Measurements from ENCODE around the gene MARS1. TPM values are rescaled to one million over a fixed set of nuclear protein-coding genes. Genes with fewer than 3 reads are reported as not detected.
"Not testable (repeated sequence)": the region's sequence is repeated elsewhere in the genome, so short reads cannot be mapped to it uniquely, and the experiment has no call there.

MARS1 gene
- 220 and 246 TPM in 2 replicates for total RNA-seq (2014; rRNA removed; shearing (Covaris generic))

DNA sequence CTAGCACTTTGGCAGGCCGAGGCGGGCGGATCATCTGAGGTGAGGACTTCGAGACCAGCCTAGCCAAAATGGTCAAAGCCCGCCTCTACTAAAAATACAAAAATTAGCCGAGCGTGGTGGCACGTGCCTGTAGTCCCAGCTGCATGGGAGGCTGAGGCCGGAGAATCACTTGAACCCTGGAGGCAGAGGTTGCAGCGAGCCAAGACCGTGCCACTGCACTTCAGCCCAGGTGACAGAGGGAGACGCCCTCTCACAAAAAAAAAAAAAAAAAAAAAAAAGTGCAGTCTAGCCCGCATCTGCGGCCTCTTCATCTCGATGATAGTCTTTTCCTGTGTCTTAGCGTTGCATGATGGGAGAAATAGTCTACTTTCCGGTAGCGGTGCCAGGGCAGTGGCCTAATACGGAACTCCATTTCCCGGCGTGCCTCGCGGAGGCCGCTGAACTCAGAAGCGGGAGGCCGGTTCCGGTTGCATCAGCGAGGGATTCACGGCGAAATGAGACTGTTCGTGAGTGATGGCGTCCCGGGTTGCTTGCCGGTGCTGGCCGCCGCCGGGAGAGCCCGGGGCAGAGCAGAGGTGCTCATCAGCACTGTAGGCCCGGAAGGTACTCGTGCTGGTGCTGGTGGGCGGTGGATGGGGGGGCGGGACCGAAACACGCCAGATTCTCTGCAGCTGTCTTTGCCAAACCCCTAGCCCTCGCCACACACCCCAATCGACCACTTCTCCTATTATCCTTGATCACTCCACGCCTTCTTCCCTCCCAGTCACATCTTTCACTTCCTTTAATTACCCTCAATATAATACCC lies at the start of gene MARS1:
Gene MARS1, plus strand, starts transcription at position 472 of the 805 bp plus-strand sequence. Its CDS starts 23 bp downstream, at position 495.
- in situ Hi-C loops (cut with HindIII; ENCODE audit: low sequenced_read_pairs) = no loop called here
- peak; percentile 98 for DNase-seq (ENCODE audit: low spot score)

GRCh38 chr12:57438400-57438799 lies 49.5 kb upstream of the MARS1 start:
- in situ Hi-C loops (cut with HindIII; ENCODE audit: low sequenced_read_pairs) = no loop called here
- no peak for DNase-seq (ENCODE audit: low spot score)

- no peak for DNase-seq (ENCODE audit: low spot score)
- in situ Hi-C loops (cut with HindIII; ENCODE audit: low sequenced_read_pairs) = no loop called here
Measured at GRCh38 chr12:57439762-57440266, 48.1 kb upstream of the MARS1 start.

- in situ Hi-C loops (cut with HindIII; ENCODE audit: low sequenced_read_pairs); DNase-seq (ENCODE audit: low spot score): not testable (repeated sequence)
Measured at GRCh38 chr12:57441393-57441792, 46.5 kb upstream of the MARS1 start.

DNA sequence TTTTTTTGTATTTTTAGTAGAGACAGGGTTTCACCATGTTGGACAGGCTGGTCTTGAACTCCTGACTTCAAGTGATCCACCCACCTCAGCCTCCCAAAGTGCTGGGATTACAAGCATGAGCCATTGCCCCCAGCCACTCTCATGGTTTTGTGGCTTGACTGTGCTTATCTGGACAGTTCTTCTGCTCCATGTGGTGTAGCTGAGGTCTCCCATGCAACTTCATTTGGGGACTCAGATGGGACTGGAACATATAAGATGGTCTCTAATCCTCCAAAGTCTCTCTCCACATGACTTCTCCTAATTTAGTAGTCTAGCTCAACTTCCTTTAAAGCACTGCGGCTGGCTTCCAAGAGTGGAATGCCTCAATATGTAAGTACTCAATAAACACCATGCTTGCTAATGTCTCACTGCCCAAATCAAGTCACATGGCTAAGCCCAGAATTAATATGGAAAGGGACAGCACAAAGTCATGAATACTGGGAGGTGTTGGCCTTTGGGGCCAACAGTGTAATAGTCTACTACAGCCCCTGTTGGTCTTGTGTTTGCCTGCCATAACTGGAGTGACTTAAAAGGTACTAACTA lies 45.9 kb upstream of the MARS1 start:
- no peak for DNase-seq (ENCODE audit: low spot score)
- in situ Hi-C loops (cut with HindIII; ENCODE audit: low sequenced_read_pairs) = no loop called here

GRCh38 chr12:57444337-57444736 lies 43.5 kb upstream of the MARS1 start:
- in situ Hi-C loops (cut with HindIII; ENCODE audit: low sequenced_read_pairs); DNase-seq (ENCODE audit: low spot score): not testable (repeated sequence)

- in situ Hi-C loops (cut with HindIII; ENCODE audit: low sequenced_read_pairs) = no loop called here
Measured at GRCh38 chr12:57444744-57445143, 43.1 kb upstream of the MARS1 start.

DNA sequence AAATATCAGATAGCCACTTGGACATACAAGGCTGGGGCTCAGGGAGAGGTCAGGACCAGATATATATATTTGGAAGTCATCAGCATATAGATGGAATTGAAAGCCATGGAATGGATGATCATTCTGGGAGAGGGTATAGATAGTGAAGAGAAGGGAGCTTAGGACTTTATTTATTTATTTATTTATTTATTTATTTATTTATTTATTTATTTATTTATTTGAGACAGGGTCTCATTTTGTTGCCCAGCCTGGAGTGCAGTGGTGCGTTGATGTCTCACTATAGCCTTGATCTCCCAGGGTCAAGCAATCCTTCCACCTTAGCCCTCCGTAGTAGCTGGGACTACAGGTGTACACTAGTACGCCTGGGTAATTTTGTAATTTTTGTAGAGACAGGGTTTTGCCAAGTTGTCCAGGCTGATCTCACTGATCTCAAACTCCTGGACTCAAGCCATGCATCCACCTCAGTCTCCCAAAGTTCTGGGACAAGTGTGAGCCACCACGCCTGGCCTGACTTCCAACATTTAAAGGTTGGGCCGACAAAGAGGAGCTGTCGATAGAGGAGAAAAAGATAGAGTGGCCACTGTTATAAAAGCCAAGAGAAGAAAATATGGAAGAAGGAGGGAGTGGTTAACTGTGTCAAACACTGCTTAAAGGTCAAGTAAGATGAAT lies 41.4 kb upstream of the MARS1 start:
- in situ Hi-C loops (cut with HindIII; ENCODE audit: low sequenced_read_pairs) = no loop called here
- DNase-seq (ENCODE audit: low spot score) = no peak

More at GRCh38 chr12:57444744-57445143, 43.1 kb upstream of the MARS1 start:
- no peak for DNase-seq (ENCODE audit: low spot score)

DNA sequence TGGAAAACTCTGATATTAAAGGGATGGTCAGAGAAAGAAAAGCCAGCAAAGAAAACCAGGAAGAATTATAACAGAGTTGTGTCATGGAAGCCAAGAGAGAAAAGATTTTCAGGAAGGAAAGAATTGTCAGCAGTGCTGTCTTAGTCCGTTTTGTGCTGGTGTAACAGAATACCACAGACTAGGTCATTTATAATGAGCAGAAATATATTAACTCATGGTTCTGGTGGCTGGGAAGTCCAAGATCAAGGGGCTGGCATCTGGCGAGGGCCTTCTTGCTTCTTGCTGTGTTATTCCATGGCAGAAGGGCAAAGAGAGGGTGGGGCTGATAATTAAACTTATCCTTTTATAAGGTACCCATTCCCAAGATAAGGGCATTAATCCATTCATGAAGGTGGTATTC lies 39.2 kb upstream of the MARS1 start:
- no peak for DNase-seq (ENCODE audit: low spot score)
- in situ Hi-C loops (cut with HindIII; ENCODE audit: low sequenced_read_pairs) = no loop called here

DNA sequence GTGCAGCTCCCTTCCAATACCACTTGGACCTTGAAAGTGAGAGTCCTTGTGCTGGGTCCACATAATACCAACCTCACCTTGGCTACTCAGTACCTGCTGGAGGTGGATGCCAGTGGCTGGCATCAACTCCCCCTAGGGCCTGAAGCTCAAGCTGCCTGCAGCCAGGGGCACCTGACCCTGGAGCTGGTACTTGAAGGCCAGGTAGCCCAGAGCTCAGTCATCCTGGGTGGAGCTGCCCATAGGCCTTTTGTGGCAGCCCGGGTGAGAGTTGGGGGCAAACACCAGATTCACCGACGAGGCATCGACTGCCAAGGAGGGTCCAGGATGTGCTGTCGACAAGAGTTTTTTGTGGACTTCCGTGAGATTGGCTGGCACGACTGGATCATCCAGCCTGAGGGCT lies 38.5 kb upstream of the MARS1 start:
- in situ Hi-C loops (cut with HindIII; ENCODE audit: low sequenced_read_pairs) = no loop called here
- no peak for DNase-seq (ENCODE audit: low spot score)

DNA sequence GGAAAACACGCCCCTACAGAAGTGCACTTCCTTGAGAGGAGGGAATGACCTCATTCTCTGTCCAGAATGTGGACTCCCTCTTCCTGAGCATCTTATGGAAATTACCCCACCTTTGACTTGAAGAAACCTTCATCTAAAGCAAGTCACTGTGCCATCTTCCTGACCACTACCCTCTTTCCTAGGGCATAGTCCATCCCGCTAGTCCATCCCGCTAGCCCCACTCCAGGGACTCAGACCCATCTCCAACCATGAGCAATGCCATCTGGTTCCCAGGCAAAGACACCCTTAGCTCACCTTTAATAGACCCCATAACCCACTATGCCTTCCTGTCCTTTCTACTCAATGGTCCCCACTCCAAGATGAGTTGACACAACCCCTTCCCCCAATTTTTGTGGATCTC lies 37.8 kb upstream of the MARS1 start:
- in situ Hi-C loops (cut with HindIII; ENCODE audit: low sequenced_read_pairs) = no loop called here
- no peak for DNase-seq (ENCODE audit: low spot score)

DNA sequence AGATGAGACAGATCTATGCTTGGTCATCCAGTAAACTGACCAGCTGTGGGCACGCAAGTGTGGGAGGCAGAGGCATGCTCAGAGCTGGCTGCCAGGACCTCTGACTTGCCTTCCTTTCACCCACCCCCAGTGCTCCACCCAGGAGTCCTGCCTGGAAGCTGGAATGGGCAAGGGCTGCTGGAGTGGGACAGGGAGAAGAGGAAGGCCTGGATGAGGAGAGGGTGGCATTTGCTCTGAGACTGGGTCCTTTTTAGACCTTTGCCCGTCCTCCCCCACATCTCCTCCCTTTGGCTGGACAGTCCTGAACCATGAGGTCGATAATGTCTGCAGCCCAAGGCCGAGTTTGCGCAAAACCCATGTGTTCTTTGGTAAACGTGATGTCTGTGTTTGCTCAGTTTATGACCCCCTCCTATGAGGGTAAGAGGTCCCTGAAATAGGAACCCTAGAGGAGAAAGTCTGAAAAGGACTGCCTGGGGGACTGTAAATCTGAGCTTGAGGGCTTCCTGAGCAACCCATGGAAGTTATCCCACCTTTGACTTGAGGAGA lies 36.6 kb upstream of the MARS1 start:
- no peak for DNase-seq (ENCODE audit: low spot score)
- in situ Hi-C loops (cut with HindIII; ENCODE audit: low sequenced_read_pairs) = no loop called here

DNA sequence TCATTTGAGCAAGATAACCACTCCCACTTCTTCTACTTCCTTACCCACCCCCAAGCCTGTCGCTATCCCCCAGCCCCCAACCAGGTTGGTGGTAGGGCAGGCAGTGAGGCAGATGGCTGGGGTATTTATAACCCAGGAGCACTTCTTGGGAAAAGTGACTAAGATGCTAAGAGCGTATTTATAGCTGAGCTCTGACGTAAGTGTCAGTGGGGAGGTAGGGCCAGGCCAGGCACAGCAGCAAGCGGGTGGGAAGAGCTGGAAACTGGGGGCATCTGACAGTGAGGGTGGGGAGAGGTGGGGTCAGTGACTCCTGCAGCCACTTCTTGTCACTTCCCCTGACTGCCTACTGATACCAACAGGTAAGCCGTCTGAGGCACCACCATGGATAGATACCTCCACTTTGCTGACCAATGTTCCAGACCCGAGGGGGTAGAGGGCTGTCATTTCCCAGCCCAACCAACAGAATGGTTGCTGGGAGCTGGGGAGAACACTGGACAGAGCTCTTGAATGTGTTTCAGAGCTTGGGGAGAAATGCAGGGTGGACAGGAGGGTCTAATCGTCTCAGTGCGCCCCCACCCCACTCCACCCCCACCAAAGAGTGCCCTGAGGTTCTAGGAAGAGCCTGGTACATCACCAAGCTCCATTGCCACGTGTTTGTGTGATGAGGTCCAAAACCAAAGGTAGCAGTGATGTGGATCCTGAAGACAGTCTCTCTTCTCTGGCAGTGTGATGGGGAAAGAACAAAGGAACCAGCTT lies 35.5 kb upstream of the MARS1 start:
- in situ Hi-C loops (cut with HindIII; ENCODE audit: low sequenced_read_pairs) = no loop called here
- peak; percentile 26 for DNase-seq (ENCODE audit: low spot score)

GRCh38 chr12:57452937-57453509 lies 34.8 kb upstream of the MARS1 start:
- in situ Hi-C loops (cut with HindIII; ENCODE audit: low sequenced_read_pairs) = no loop called here
- DNase-seq (ENCODE audit: low spot score) = peak; percentile 68

DNA sequence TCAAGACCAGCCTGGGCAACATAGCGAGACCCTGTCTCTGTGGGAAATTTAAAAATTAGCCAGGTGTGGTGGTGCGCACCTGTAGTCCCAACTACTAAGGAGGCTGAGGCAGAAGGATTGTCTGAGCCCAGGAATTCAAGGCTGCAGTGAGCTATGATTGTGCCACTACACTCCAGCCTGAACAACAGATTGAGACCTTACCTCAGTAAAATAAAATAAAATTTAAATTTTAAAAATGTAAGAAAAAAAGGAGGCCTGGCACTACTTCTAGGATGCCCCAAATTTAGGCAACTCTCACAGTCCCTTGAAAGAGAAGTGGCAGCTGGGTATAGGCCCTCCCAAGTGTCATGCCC lies 33.7 kb upstream of the MARS1 start:
- in situ Hi-C loops (cut with HindIII; ENCODE audit: low sequenced_read_pairs) = no loop called here
- DNase-seq (ENCODE audit: low spot score) = no peak

DNA sequence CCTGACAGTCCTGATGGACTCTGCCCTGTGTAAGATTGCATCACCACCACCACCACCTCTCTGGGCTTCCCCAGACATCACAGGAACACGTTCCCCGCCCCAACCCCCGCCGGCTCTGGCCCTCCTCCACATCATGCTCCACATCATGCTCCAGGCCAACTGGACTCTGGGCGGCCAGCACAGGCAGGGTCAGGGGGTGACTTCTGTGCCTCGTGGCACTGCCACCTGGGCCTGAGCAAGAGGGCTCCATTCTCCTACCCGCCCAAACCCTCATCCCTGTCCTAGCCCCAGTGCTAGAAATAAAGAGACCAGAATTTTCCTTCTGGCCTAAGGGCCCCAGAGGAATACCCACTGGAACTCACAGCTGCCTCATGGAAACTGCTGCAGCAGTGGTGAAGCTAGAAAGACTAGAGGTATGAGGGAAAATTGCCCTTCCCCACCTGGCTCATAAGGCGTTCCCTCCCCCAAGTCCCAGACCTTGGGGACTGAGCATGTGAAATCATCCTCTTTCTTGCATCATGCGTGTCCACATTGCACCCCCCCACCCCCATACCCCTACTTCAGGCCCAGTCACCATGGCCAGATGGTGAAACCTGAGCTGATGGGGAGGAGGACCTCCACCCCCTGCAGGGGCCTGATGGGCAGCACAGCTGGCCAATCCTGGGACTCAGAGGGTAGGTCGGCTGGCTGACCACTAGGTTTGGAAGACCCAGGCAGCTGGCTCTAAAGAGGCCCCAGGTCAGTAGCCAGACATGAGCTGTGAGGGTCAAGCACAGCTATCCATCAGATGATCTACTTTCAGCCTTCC lies 33.1 kb upstream of the MARS1 start, which contains the start of gene INHBE:
Gene INHBE, plus strand, starts transcription at position 742 of the 808 bp plus-strand sequence. CDS start 230 bp downstream, outside the sequence.
- no peak for DNase-seq (ENCODE audit: low spot score)
- in situ Hi-C loops (cut with HindIII; ENCODE audit: low sequenced_read_pairs) = no loop called here

DNA sequence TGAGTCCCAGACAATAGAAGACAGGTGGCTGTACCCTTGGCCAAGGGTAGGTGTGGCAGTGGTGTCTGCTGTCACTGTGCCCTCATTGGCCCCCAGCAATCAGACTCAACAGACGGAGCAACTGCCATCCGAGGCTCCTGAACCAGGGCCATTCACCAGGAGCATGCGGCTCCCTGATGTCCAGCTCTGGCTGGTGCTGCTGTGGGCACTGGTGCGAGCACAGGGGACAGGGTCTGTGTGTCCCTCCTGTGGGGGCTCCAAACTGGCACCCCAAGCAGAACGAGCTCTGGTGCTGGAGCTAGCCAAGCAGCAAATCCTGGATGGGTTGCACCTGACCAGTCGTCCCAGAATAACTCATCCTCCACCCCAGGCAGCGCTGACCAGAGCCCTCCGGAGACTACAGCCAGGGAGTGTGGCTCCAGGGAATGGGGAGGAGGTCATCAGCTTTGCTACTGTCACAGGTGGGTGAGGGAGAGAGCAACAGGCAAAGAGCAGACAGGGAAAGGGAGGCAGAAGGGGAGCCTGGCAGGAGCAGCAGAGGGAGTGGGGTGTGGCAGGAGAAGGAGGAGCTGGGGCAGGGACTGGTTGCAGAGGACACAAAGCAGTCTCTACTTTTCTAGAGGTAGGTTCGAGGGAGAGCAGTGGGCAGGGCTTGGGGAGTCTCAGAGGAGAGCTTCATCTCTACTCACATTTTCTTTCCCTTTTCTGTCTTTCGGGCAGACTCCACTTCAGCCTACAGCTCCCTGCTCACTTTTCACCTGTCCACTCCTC lies 32.3 kb upstream of the MARS1 start:
- in situ Hi-C loops (cut with HindIII; ENCODE audit: low sequenced_read_pairs) = no loop called here
- DNase-seq (ENCODE audit: low spot score) = peak; percentile 29

All from G401 (cell line).